Ishikawa (cell line): ENCODE measurements around the gene HMOX1.

Experiments
- CEBPB ChIP-seq: IDR thresholded peaks from 2 replicates; pipeline ENCODE4 v1.6.1; 2012
- CREB1 ChIP-seq: IDR thresholded peaks from 2 replicates; pipeline ENCODE4 v1.6.1; 2012; ENCODE audit warnings: low read depth
- EP300 ChIP-seq: IDR thresholded peaks from 2 replicates; pipeline ENCODE4 v1.6.1; 2012; ENCODE audit warnings: borderline replicate concordance
- FOXM1 ChIP-seq: IDR thresholded peaks from 2 replicates; pipeline ENCODE4 v1.6.1; 2012; ENCODE audit warnings: low read depth, borderline replicate concordance
- NFIC ChIP-seq: IDR thresholded peaks from 2 replicates; pipeline ENCODE4 v1.6.1; 2012
- RAD21 ChIP-seq: IDR thresholded peaks from 2 replicates; pipeline ENCODE4 v1.6.1; 2012; ENCODE audit warnings: low read depth
- TAF1 ChIP-seq: IDR thresholded peaks from 2 replicates; pipeline ENCODE4 v1.6.1; 2012; ENCODE audit warnings: low read depth, mild to moderate bottlenecking
- TCF12 ChIP-seq: IDR thresholded peaks from 2 replicates; pipeline ENCODE4 v1.6.1; 2012; ENCODE audit warnings: low read depth
- TEAD4 ChIP-seq: IDR thresholded peaks from 2 replicates; pipeline ENCODE4 v1.6.1; 2012
- YY1 ChIP-seq: IDR thresholded peaks from 2 replicates; pipeline ENCODE4 v1.6.1; 2012; ENCODE audit warnings: low read depth
- TF ChIP-seq, protein P1 (sequence below): IDR thresholded peaks from 2 replicates; pipeline ENCODE4 v1.6.1; 2012
- TF ChIP-seq, protein P2 (sequence below): IDR thresholded peaks from 2 replicates; pipeline ENCODE4 v1.6.1; 2012; ENCODE audit warnings: low read depth, mild to moderate bottlenecking

DNA sequence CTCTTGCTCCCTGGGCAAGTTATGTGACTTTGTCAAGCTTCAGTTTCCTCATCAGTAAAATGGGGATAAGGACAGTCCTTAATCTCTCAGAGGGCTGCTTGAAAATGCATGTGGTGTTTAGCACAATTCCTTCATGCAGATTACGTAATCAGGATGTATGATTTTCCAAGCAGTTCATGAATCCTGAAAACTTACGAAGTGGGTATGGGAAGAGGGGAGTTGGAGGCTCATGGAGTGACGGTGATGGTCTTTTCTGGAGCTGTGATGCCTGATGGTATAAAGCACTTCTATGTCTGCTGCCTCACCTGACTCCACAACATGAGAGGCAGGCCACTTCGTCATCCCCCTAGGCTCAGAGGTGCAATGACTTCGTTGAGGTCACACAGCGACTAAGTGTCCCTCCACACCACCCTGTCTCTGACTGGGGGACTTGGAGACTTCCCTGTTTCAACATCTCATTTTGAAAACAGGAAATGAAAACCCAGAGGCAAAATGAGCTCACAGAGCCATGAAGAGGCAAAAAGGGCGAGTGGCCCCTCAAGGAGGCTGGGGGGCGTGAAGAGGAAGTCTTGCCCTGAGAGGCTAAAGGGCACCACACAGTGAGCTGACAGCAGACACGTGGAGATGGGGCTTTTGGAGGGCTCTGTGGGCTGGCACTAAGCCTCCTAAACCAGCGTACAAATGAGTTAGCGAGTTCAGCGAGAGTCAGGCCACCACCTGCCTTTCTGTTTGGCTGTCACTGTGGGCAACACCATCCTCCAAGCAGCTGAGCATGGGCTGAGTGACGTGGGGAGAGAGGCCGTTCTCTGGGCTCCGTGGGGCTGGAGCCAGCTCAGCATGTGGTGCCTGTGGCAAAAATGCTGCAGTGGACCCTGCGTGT, 29.1 kb downstream of the HMOX1 start:
- no peak for TF ChIP-seq EP300
- TF ChIP-seq TEAD4, result no peak
- TF ChIP-seq, protein P1, sequence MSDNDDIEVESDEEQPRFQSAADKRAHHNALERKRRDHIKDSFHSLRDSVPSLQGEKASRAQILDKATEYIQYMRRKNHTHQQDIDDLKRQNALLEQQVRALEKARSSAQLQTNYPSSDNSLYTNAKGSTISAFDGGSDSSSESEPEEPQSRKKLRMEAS, result no peak
- no peak for TF ChIP-seq RAD21
- no peak for TF ChIP-seq YY1
- no peak for TF ChIP-seq TCF12
- no peak for TF ChIP-seq FOXM1
- TF ChIP-seq TAF1, result no peak
- TF ChIP-seq, protein P2, sequence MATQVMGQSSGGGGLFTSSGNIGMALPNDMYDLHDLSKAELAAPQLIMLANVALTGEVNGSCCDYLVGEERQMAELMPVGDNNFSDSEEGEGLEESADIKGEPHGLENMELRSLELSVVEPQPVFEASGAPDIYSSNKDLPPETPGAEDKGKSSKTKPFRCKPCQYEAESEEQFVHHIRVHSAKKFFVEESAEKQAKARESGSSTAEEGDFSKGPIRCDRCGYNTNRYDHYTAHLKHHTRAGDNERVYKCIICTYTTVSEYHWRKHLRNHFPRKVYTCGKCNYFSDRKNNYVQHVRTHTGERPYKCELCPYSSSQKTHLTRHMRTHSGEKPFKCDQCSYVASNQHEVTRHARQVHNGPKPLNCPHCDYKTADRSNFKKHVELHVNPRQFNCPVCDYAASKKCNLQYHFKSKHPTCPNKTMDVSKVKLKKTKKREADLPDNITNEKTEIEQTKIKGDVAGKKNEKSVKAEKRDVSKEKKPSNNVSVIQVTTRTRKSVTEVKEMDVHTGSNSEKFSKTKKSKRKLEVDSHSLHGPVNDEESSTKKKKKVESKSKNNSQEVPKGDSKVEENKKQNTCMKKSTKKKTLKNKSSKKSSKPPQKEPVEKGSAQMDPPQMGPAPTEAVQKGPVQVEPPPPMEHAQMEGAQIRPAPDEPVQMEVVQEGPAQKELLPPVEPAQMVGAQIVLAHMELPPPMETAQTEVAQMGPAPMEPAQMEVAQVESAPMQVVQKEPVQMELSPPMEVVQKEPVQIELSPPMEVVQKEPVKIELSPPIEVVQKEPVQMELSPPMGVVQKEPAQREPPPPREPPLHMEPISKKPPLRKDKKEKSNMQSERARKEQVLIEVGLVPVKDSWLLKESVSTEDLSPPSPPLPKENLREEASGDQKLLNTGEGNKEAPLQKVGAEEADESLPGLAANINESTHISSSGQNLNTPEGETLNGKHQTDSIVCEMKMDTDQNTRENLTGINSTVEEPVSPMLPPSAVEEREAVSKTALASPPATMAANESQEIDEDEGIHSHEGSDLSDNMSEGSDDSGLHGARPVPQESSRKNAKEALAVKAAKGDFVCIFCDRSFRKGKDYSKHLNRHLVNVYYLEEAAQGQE, result no peak
- no peak for TF ChIP-seq CEBPB
- TF ChIP-seq CREB1, result no peak
- no peak for TF ChIP-seq NFIC
